NCI-H1417 (cell line): ENCODE results near the gene ALK.
A peak's percentile ranks its signal among the peaks of the same experiment; 100 is the strongest.

Experiments
- DNase-seq, 3 experiments: peaks; one replicate each; lab custom pipeline; 2025; lab: John Stamatoyannopoulos, UW

The ALK gene

DNA sequence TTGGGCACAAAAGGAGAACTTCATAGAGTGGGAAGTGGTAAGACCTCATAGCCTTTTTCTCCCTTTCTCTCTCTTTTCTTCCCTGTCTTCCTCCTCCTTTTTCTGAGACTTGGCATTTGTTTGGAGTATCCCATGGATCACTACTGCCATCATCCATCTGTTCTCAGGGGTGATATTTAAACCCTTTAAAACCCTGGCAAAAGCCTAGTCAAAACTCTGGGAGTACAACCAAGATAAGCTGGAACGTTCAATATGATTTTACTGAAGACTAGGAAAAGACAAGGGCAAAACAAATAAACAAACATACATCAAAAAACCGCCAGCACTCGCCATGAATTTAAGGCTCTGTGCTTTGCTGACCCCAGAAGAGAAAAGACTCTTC is 552.7 kb downstream of the ALK start:
- DNase-seq: no peak

- no peak for DNase-seq
Measured at GRCh38 chr2:29367986-29368658, 553.3 kb downstream of the ALK start.

- DNase-seq: no peak
Measured at GRCh38 chr2:29363111-29363510, 558.3 kb downstream of the ALK start.

DNA sequence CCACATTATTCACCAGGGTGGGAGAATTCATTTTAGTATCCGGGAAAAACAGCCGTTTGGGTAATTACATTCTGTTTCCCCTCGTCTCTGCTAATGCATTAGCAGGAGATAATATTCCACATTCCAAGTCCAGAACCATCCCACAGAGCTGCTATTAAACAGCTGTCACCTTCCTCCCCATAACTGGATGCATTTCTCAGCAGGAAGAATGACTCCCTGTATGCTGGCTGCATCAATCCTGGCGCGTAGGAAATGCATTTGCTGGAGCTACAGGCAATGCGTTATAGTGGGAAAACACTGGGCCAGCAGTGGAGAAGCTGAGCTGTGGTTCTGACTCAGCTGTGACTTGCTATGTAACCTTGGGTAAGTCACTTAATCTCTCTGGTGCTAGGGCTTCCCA is 560.2 kb downstream of the ALK start:
- DNase-seq: no peak

DNA sequence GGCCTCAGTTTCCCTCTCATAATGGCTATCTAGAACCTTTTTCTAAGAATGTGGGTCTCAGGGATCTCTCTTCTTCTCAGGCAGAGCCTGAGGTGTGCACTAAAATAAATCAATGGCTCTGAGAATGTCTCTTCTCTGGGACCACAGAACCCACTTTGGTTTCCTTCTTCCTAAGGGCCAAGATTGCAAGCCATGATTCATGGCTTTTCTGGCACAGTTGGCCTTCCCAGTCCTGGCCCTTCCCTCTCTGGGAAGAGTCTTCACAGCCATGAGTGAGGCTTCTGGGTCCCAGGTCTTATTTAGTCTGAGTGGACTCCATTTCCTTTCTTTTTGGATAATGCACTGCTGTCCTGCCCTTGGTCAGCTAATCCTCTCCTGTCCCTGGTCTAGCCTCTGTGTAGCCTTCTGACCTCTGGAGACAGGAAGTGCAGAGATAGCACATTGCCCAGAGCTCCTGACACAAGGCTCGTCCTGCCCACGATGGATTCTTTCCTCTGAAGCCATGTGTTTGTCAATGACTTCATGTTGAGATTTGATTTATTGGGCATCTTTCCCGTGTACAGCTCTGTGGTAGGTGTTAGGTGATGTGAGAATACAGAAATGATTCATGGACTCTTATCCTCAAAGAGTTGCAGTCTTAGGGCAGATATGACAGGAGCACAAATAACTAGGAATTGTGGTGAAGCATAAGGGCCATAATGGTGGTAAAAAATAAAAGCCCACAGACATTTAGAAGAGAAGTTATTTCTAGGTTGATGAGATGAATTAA is 561.2 kb downstream of the ALK start:
- DNase-seq: no peak

DNA sequence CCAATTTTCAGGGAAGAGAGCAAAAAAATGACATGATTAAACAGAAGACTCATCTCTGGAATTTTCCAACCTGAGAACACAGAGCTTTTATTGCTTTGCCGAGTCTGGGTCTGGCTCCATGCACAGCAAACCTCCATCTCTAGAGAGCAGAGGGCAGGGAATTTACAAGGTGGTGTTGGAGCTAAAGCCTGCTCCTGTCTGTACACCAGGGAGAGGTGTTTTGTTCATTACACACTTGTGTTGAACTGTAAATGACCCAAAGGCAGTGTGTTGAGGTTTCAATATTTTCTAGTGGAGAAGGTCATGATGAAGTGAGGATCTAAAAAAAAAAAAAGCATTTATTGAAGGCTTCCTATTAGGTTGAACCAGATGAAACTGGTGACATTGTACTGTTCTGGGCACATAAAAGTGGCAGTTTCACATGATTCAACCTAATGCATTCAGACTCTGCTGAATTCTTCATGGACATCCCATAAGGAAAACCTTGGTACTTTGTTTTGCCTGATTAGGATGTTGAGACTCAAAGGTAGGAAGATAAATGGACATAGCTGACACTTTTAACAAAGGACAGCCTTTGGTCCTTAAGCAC is 567.9 kb downstream of the ALK start:
- no peak for DNase-seq

DNA sequence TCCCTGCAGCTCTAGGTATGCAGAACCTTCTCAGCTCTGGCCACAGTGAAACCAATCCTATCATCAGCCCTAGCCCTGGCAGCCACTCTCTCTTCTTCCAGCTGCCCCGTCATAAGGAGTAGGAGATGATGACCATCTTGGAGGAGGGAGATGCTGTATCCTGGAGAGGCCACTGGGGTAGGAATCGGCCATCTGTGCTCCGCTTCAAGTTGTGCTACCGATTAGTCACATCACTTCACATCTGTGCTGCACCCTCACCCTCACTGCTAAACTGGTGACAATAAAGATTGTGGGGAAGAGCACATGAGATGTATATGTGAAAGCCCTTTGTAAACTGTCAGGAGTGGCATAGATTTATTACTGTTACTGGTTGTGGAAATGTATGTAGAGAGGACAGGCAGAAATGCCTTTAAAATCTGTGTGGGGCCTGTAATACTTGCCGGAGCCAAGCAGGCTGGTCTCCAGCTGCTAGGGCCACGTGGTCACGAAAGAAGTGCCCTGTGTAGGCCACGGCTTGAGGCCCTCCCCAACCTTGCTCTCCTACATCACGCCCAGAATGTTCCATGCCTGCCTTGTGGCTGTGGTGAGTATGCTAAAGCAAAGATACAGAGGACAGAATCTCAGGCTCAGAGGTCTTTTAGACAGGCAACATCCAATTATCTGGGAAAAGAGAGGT is 569.3 kb downstream of the ALK start:
- no peak for DNase-seq

DNA sequence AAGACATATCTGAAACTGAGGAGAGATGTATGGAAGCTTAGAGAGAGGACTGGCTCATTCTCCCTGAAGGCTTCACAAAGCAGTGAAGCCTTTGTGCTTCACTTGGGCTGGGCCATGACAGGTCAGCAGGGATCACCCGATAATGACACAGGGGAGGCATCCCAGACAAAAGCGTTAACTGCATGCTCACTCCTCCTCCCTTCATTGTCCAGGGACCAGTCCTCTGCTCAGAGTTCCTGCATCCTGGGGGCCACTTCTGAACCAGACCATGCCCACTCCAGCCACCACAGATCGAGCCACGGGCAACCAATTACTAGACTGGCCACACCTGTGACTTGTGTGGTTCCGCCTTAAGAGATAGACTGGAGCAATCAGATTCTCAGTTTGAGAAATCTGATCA is 570.1 kb downstream of the ALK start:
- DNase-seq: no peak

DNA sequence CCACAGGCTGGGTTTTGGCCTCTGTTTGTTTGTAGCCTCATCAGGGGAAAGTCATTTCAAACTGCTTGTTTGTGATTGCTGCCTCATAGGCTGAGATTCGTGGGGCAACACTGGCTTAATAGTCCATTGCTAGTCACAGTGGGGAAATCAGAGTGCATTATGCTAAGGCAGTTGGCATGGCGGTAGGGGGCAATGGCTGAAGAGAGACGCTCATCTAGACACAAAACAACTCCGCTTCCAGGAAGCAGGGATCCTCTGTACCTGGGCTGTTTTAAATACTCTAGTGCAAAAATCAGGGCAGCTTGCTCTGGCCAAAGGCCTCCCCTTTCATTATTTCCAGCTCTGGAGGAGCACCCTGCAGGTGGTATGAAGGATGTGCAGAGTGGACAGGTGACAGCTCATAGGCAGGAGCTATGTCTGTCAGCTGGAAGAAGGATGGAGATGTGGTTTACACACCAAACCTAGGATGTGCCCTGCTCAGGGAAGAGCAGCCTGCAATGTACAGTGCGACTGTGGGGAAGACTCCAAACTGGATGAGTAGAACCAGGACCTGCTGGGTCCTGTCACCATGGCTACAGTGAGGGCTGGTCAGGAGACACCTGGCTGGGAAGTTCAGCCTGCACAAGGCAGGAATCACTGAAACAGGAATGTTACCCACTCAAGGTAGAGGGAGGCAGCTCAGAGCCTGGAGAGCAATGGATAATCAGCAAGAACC is 571.9 kb downstream of the ALK start:
- DNase-seq: peak in 1 of 3 experiments; percentile 19

- DNase-seq: no peak
Measured at GRCh38 chr2:29347774-29348461, 573.5 kb downstream of the ALK start.

- DNase-seq: no peak
Measured at GRCh38 chr2:29345236-29345635, 576.1 kb downstream of the ALK start.

- DNase-seq: no peak
Measured at GRCh38 chr2:29343830-29344229, 577.6 kb downstream of the ALK start.

GRCh38 chr2:29336341-29337241 is 584.8 kb downstream of the ALK start:
- peak; percentile 24 to 83 (median 43) for DNase-seq

- DNase-seq: no peak
Measured at GRCh38 chr2:29335396-29335795, 586.0 kb downstream of the ALK start.

- DNase-seq: no peak
Measured at GRCh38 chr2:29334706-29335105, 586.7 kb downstream of the ALK start.

- no peak for DNase-seq
Measured at GRCh38 chr2:29332540-29332939, 588.8 kb downstream of the ALK start.

DNA sequence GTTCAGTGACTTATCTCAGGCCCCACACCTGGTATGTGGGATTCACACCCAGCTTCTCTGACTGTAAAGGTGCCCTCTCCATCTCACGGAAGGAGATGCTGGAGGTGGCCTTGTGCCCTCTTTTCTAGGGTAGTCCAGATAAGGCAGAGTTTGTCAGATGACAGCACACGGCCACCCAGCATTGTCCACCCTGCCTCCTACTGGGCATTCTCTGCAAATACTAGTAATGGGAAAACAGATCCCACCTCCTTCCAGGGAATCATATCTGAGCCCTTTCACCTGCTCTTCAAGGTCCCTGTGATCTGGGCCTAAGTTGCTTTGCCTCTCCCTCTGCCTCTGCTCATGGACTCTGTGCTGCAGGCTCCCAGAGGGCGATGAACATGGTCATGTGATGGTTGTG is 591.5 kb downstream of the ALK start:
- DNase-seq: no peak

DNA sequence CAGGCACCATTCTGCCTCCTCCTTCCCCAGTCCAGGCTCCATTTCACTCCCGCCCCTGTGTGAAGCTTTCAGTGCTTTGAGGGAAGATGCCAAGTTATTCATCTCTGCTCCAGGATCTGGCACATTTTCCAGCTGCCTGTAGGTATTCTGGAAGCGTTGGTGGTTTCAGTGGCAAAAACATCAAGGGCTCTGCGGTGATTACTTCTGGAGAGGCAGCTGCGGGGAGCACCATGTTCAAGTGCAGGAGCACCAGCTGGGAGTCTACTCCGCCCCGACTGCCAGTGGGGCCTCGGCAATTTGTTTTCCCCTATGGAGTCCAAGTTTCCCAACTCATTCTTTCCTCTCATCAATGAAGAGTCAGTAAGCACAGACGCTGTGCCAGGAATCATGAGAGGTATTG is 594.5 kb downstream of the ALK start:
- DNase-seq: no peak

- no peak for DNase-seq
Measured at GRCh38 chr2:29325544-29325943, 595.8 kb downstream of the ALK start.

- DNase-seq: peak in 2 of 3 experiments; percentile 29 to 64
Measured at GRCh38 chr2:29323961-29324360, 597.4 kb downstream of the ALK start.
